ENCODE measurements around the gene DCTPP1.

DNA sequence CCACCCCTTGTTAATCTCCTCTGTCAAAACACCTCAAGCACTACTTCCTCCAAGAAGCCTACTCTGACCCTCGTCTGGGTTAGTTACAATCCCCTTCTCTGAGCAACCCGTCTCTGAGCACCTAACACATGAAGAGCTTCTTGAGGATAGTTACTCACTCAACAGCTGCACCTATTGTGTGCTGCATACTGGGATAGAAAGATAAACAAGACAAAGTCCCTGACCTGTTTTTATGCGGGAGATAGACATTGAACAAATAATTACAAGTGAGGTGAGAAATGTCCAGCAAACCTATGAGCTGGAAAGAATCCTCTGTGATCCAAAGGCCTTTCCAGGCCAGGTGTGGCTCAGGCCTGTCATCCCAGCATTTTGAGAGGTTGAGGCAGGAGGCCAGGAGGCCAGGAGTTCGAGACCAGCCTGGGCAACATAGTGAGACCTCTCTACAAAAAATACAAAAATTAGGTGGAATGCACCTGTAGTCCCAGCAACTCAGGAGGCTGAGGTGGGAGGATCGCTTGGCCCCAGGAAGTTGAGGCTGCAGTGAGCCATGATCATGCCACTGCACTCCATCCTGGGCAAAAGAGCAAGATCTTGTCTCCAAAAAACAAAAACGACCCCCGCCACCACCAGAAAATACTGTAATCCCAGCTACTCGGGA, 27.9 kb downstream of the DCTPP1 start:
- peak; percentile 23; the same call in 1 of the 2 replicates for TF ChIP-seq ZNF687 (CRISPR knock-in tag; IDR thresholded peaks at IDR 0.05)
- TF ChIP-seq, protein P1, sequence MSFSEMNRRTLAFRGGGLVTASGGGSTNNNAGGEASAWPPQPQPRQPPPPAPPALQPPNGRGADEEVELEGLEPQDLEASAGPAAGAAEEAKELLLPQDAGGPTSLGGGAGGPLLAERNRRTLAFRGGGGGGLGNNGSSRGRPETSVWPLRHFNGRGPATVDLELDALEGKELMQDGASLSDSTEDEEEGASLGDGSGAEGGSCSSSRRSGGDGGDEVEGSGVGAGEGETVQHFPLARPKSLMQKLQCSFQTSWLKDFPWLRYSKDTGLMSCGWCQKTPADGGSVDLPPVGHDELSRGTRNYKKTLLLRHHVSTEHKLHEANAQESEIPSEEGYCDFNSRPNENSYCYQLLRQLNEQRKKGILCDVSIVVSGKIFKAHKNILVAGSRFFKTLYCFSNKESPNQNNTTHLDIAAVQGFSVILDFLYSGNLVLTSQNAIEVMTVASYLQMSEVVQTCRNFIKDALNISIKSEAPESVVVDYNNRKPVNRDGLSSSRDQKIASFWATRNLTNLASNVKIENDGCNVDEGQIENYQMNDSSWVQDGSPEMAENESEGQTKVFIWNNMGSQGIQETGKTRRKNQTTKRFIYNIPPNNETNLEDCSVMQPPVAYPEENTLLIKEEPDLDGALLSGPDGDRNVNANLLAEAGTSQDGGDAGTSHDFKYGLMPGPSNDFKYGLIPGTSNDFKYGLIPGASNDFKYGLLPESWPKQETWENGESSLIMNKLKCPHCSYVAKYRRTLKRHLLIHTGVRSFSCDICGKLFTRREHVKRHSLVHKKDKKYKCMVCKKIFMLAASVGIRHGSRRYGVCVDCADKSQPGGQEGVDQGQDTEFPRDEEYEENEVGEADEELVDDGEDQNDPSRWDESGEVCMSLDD (CRISPR knock-in tag; IDR thresholded peaks at IDR 0.05; ENCODE audit: borderline replicate concordance): no peak
- TF ChIP-seq PBX3 (CRISPR knock-in tag; IDR thresholded peaks at IDR 0.05; ENCODE audit: borderline replicate concordance): no peak
- peak; percentile 40 to 71; a peak in 3 of 4 replicates for TF ChIP-seq POLR2A (IDR thresholded peaks at IDR 0.05; ENCODE audit: insufficient read depth in 1 of 2, low read depth in 2 of 2, low read length in 2 of 2)
- TF ChIP-seq CC2D1A (CRISPR knock-in tag; IDR thresholded peaks at IDR 0.05): no peak

Measured in HepG2 (cell line).